Hepatocyte (in vitro differentiated cells): Measurements from ENCODE around the gene CELA2B. TPM values are rescaled to one million over a fixed set of nuclear protein-coding genes. Genes with fewer than 3 reads are reported as not detected.

ENCODE experiments used
- DNase-seq: peaks from one replicate; pipeline ENCODE4 v3.0.0-alpha.2; 2016; ENCODE audit warnings: low spot score
- H2AFZ ChIP-seq: fragments of 200-600 bp; sonication (generic); 2 replicates; pipeline ENCODE4 v1.6.0; 2016; ENCODE audit warnings: antibody characterized with exemption, mild to moderate bottlenecking
- H3K27ac ChIP-seq: fragments of 200-600 bp; sonication (generic); 2 replicates; pipeline ENCODE4 v1.5.1; 2016; ENCODE audit warnings: mild to moderate bottlenecking
- H3K27me3 ChIP-seq: fragments of 200-600 bp; sonication (generic); 2 replicates; pipeline ENCODE4 v1.6.1; 2016
- H3K36me3 ChIP-seq: fragments of 200-600 bp; sonication (generic); replicated peaks from 2 replicates; pipeline ENCODE4 v1.5.1; 2016; ENCODE audit warnings: low read depth; ENCODE audit not compliant: insufficient read depth
- H3K4me1 ChIP-seq: fragments of 200-600 bp; sonication (generic); 2 replicates; pipeline ENCODE4 v1.5.1; 2016; ENCODE audit warnings: mild to moderate bottlenecking, moderate library complexity; ENCODE audit not compliant: insufficient read depth
- H3K4me2 ChIP-seq: fragments of 200-600 bp; sonication (generic); 2 replicates; pipeline ENCODE4 v1.6.0; 2016
- H3K4me3 ChIP-seq: fragments of 200-600 bp; sonication (generic); 2 replicates; pipeline ENCODE4 v1.5.1; 2016; ENCODE audit warnings: mild to moderate bottlenecking
- H3K79me2 ChIP-seq: fragments of 200-600 bp; sonication (generic); 2 replicates; pipeline ENCODE4 v1.6.0; 2017; ENCODE audit warnings: mild to moderate bottlenecking
- H3K9me2 ChIP-seq: fragments of 200-600 bp; sonication (generic); replicated peaks from 2 replicates; pipeline ENCODE4 v1.6.0; 2017; ENCODE audit warnings: mild to moderate bottlenecking; ENCODE audit not compliant: insufficient read depth
- H3K9me3 ChIP-seq: fragments of 200-600 bp; sonication (generic); 2 replicates; pipeline ENCODE4 v1.5.1; 2016; ENCODE audit warnings: low read depth, mild to moderate bottlenecking
- H4K20me1 ChIP-seq: fragments of 200-600 bp; sonication (generic); 2 replicates; pipeline ENCODE4 v1.6.0; 2016; ENCODE audit warnings: mild to moderate bottlenecking; ENCODE audit not compliant: insufficient read depth, poor library complexity, severe bottlenecking
- CTCF ChIP-seq: fragments of 200-600 bp; sonication (generic); IDR thresholded peaks from 2 replicates; pipeline ENCODE4 v1.5.1; 2016; ENCODE audit warnings: antibody characterized with exemption, mild to moderate bottlenecking; ENCODE audit not compliant: poor library complexity
- EZH2 ChIP-seq: fragments of 200-600 bp; sonication (generic); IDR thresholded peaks from 2 replicates; pipeline ENCODE4 v1.6.1; 2016; ENCODE audit warnings: antibody characterized with exemption, mild to moderate bottlenecking, borderline replicate concordance
- EZH2phosphoT487 ChIP-seq: fragments of 200-600 bp; sonication (generic); IDR thresholded peaks from one replicate; pipeline ENCODE4 v1.6.1; 2018; ENCODE audit warnings: antibody characterized with exemption, mild to moderate bottlenecking, low read depth, moderate library complexity; ENCODE audit not compliant: unreplicated experiment, severe bottlenecking
- WGBS: methylation state at CpG from one replicate; pipeline ENCODE4 v1.1.6; 2016; ENCODE audit warnings: low lambda C conversion rate; ENCODE audit errors: missing lambda C conversion rate; 5-methylcytosine and 5-hydroxymethylcytosine counted together
- polyA plus RNA-seq: library from polyadenylated mRNA; unstranded; fragments of >200 nt; fragmentation: Nextera tagmentation; extraction: Ambion mirVana; gene quantifications from 2 replicates; pipeline ENCODE4 v1.2.1, GENCODE V29; 2016
- total RNA-seq: library from RNA; depleted of rRNA; stranded (reverse); fragments of >200 nt; gene quantifications from 2 replicates; pipeline ENCODE4 v1.2.3, GENCODE V29; 2014

Gene CELA2B
- total and polyA plus RNA-seq, 2 experiments from 2014 or later = 0.73 to 1.4 TPM

GRCh38 chr1:15451014-15451722 is 24.7 kb upstream of the CELA2B start:
- 91% methylated on average over 6 of the region's 6 CpGs for WGBS

GRCh38 chr1:15452216-15452615 is 23.7 kb upstream of the CELA2B start:
- WGBS = 92% methylated on average over 1 of the region's 1 CpG
- H3K4me1 ChIP-seq = peaks cover 6% of the 10 kb centered on the region
- no peak overlapping the region for H3K4me3 ChIP-seq
- no peak overlapping the region for H3K4me2 ChIP-seq
- DNase-seq = no peak
- TF ChIP-seq CTCF (no peak), EZH2phosphoT487 (no peak), EZH2 (no peak)
- H3K27me3 ChIP-seq = no peaks in the 10 kb centered on the region
- H3K36me3 ChIP-seq = no peaks in the 10 kb centered on the region
- H3K79me2 ChIP-seq = no peaks in the 10 kb centered on the region
- no peaks in the 10 kb centered on the region for H4K20me1 ChIP-seq
- no peak overlapping the region for H3K27ac ChIP-seq
- H2AFZ ChIP-seq = no peak overlapping the region
- no peaks in the 10 kb centered on the region for H3K9me2 ChIP-seq
- H3K9me3 ChIP-seq = no peaks in the 10 kb centered on the region

More at GRCh38 chr1:15451014-15451722, 24.7 kb upstream of the CELA2B start:
- no peaks in the 10 kb centered on the region for H3K27me3 ChIP-seq
- H3K4me2 ChIP-seq = no peak overlapping the region
- no peak overlapping the region for H3K4me3 ChIP-seq
- H4K20me1 ChIP-seq = no peaks in the 10 kb centered on the region
- H3K9me2 ChIP-seq = no peaks in the 10 kb centered on the region
- no peaks in the 10 kb centered on the region for H3K79me2 ChIP-seq
- no peak for TF ChIP-seq EZH2
- TF ChIP-seq CTCF = no peak
- TF ChIP-seq EZH2phosphoT487 = no peak
- DNase-seq = no peak
- peaks cover 6% of the 10 kb centered on the region for H3K4me1 ChIP-seq
- no peaks in the 10 kb centered on the region for H3K36me3 ChIP-seq
- no peak overlapping the region for H3K27ac ChIP-seq
- no peak overlapping the region for H2AFZ ChIP-seq
- H3K9me3 ChIP-seq = no peaks in the 10 kb centered on the region

GRCh38 chr1:15452866-15453571 is 22.9 kb upstream of the CELA2B start:
- H3K27ac ChIP-seq = no peak overlapping the region
- no peaks in the 10 kb centered on the region for H4K20me1 ChIP-seq
- no peaks in the 10 kb centered on the region for H3K9me2 ChIP-seq
- H3K9me3 ChIP-seq = no peaks in the 10 kb centered on the region
- H3K36me3 ChIP-seq = no peaks in the 10 kb centered on the region
- no peaks in the 10 kb centered on the region for H3K27me3 ChIP-seq
- peaks cover 6% of the 10 kb centered on the region for H3K4me1 ChIP-seq
- no peaks in the 10 kb centered on the region for H3K79me2 ChIP-seq
- H3K4me2 ChIP-seq = no peak overlapping the region
- H2AFZ ChIP-seq = no peak overlapping the region
- DNase-seq = no peak
- no peak overlapping the region for H3K4me3 ChIP-seq
- TF ChIP-seq EZH2phosphoT487 (no peak), EZH2 (no peak), CTCF (no peak)
- WGBS = 72% methylated on average over 10 of the region's 10 CpGs
